Vagina (tissue), 2 donors: ENCODE measurements around the gene TANGO2. TPM values are rescaled to one million over a fixed set of nuclear protein-coding genes. Genes with fewer than 3 reads are reported as not detected.

Experiments used
- DNase-seq, 2 donors: peaks; one replicate each; pipeline ENCODE4 v3.0.0-alpha.2; 2017; ENCODE audit errors: extremely low spot score in 2 of 2
- H3K27ac ChIP-seq: fragments of 200-600 bp; sonication (generic); one replicate; pipeline ENCODE4 v1.5.1; 2019
- H3K27me3 ChIP-seq: fragments of 200-600 bp; sonication (generic); one replicate; pipeline ENCODE4 v1.5.1; 2019
- H3K36me3 ChIP-seq, 2 donors: fragments of 200-600 bp; sonication (generic); one replicate each; pipeline ENCODE4 v1.5.1; 2017 to 2019
- H3K4me1 ChIP-seq: fragments of 200-600 bp; sonication (generic); one replicate; pipeline ENCODE4 v1.5.1; 2019
- H3K4me3 ChIP-seq, 2 donors: fragments of 200-600 bp; sonication (generic); 1 replicate in 1 of 2; 2 replicates in 1 of 2; pipeline ENCODE4 v1.5.1; 2016 to 2019
- H3K9me3 ChIP-seq: fragments of 200-600 bp; sonication (generic); one replicate; pipeline ENCODE4 v1.5.1; 2019
- CTCF ChIP-seq, 3 experiments: fragments of 450-650 bp in 2 of 3; fragments of 200-600 bp in 1 of 3; sonication (generic) in 1 of 3; IDR thresholded peaks; one replicate each; pipeline ENCODE4 v1.5.1; 2017 to 2019; ENCODE audit warnings: antibody characterized with exemption in 3 of 3, mild to moderate bottlenecking in 2 of 3, moderate library complexity in 2 of 3
- POLR2A ChIP-seq, 2 donors: fragments of 450-650 bp; IDR thresholded peaks; one replicate each; pipeline ENCODE4 v1.6.1; 2017; ENCODE audit warnings: antibody characterized with exemption in 2 of 2, mild to moderate bottlenecking in 2 of 2, moderate library complexity in 2 of 2
- POLR2AphosphoS5 ChIP-seq, 2 donors: sonication (generic); formaldehyde crosslinking; IDR thresholded peaks; one replicate each; pipeline ENCODE4 v1.9.0; 2017; ENCODE audit warnings: antibody characterized with exemption in 2 of 2, mild to moderate bottlenecking in 2 of 2, low read depth in 1 of 2; ENCODE audit not compliant: insufficient read depth in 1 of 2
- intact Hi-C: fragments of 100-400 bp; cut with DNase I; formaldehyde crosslinking; loops from one replicate; pipeline ENCODE4 v1.15.1; 2023
- total RNA-seq: library from RNA; depleted of rRNA; stranded (reverse); fragments of >200 nt; gene quantifications from one replicate; pipeline ENCODE4 v1.2.3, GENCODE V29; 2016

Gene TANGO2
- total RNA-seq, 1 donor from 2014 or later = 21.4 TPM

- H3K36me3 ChIP-seq = peaks cover 0 to 17% of the 10 kb centered on the region in 2 donors
- no peaks in the 10 kb centered on the region for H3K27me3 ChIP-seq
- H3K9me3 ChIP-seq = no peaks in the 10 kb centered on the region
- peaks cover 22% of the 10 kb centered on the region for H3K4me1 ChIP-seq
- H3K4me3 ChIP-seq = no peak overlapping the region
- TF ChIP-seq CTCF (IDR thresholded peaks at IDR 0.05) (no peak), POLR2A (IDR thresholded peaks at IDR 0.05) (no peak), POLR2AphosphoS5 (IDR thresholded peaks at IDR 0.05; ENCODE audit: insufficient read depth in 1 of 2, low read depth in 1 of 2) (no peak)
- H3K27ac ChIP-seq = no peak overlapping the region
- DNase-seq = no peak
- intact Hi-C loops = no loop called here
These were observed 40.1 kb upstream of the TANGO2 start for GRCh38 chr22:19980766-19981165.

DNA sequence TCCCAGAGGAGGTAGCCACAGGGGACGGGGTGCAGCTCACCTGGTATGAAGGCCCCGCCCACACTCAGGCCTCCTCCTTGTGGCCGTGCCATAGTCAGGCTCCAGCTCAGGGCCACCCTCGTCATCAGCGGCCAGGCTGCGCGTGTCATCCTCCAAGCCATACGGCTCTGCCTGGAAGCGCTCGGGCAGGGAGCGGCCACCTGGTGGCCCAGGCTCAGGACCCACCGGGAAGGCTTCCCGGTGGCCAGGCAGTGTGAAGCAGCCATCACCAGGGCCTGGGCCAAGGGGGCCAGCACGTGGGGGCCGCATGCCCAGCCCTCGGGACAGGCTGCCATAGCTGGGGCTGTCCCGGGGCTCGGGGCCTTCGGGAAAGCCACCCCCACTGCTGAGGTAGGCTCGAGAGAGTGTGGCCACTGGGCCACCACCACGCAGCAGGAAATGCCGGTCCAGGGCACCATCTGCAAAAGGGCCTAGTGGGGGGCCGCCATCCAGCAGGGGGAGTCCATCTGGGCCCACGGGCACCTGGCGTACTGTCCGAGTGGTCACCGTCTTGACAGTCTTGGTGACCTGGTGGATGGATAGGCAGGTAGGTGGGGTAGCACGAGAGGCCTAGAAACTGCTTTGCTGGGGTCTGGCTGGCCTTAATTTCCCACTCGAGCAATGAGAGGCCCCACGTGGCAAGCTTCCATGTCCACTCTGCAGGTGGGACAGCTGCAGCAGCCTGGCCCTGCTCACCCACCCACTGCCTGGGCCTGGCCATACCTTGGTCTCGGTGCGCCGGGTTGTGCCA is 39.5 kb upstream of the TANGO2 start:
- Histone ChIP-seq H3K4me1 (peaks cover 28% of the 10 kb centered on the region), H3K36me3 (peaks cover 0 to 17% of the 10 kb centered on the region in 2 donors), H3K9me3 (no peaks in the 10 kb centered on the region), H3K27ac (no peak overlapping the region), H3K4me3 (no peak overlapping the region), H3K27me3 (no peaks in the 10 kb centered on the region)
- DNase-seq = no peak
- TF ChIP-seq CTCF (IDR thresholded peaks at IDR 0.05) (no peak), POLR2A (IDR thresholded peaks at IDR 0.05) (no peak), POLR2AphosphoS5 (IDR thresholded peaks at IDR 0.05; ENCODE audit: insufficient read depth in 1 of 2, low read depth in 1 of 2) (no peak)
- intact Hi-C loops = no loop called here

- TF ChIP-seq CTCF (IDR thresholded peaks at IDR 0.05) (no peak), POLR2A (IDR thresholded peaks at IDR 0.05) (no peak), POLR2AphosphoS5 (IDR thresholded peaks at IDR 0.05; ENCODE audit: insufficient read depth in 1 of 2, low read depth in 1 of 2) (no peak)
- Histone ChIP-seq H3K4me3 (no peak overlapping the region), H3K4me1 (peaks cover 32% of the 10 kb centered on the region), H3K9me3 (no peaks in the 10 kb centered on the region), H3K27me3 (no peaks in the 10 kb centered on the region), H3K36me3 (peaks cover 0 to 17% of the 10 kb centered on the region in 2 donors), H3K27ac (no peak overlapping the region)
- intact Hi-C loops = no loop called here
- DNase-seq = no peak
These were observed 38.7 kb upstream of the TANGO2 start for GRCh38 chr22:19981961-19982920.

DNA sequence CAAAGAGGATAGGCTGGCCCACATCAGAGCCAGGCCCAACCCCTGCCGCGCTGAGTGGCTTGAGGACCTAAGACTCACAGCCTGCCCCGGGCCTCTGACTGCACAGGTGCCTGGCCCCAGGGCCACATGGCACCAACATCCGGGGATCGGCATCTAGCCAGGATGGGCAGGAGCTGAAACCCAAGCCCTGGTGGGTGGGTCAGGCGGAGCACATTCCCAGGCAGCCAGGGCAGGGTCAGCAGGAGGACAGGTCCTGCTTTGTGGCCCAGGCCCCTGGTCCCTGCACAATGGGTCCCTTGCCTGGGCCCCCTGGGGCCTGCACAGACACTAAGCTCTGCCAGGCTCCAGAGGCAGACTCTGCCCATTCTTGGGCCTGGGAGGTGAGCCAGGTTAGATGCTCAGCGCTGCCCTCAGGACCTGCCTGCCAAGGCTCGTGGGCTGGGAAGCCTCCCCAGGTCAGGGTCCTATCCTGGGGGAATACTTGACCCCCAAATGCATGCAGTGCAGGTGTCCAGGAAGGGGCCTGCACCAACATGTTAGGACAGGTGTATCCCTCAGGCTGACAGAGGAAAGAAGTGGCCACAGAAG is 37.8 kb upstream of the TANGO2 start:
- DNase-seq = no peak
- Histone ChIP-seq H3K27ac (no peak overlapping the region), H3K4me3 (no peak overlapping the region), H3K36me3 (peaks cover 0 to 17% of the 10 kb centered on the region in 2 donors), H3K27me3 (no peaks in the 10 kb centered on the region), H3K4me1 (peaks cover 32% of the 10 kb centered on the region), H3K9me3 (no peaks in the 10 kb centered on the region)
- intact Hi-C loops = no loop called here
- TF ChIP-seq POLR2A (IDR thresholded peaks at IDR 0.05) = no peak
- no peak for TF ChIP-seq POLR2AphosphoS5 (IDR thresholded peaks at IDR 0.05; ENCODE audit: insufficient read depth in 1 of 2, low read depth in 1 of 2)
- no peak for TF ChIP-seq CTCF (IDR thresholded peaks at IDR 0.05)
